Measurements from ENCODE around the gene IL31. TPM values are rescaled to one million over a fixed set of nuclear protein-coding genes. Genes with fewer than 3 reads are reported as not detected.

Gene IL31
- total and polyA plus RNA-seq, 4 donors, result not detected

DNA sequence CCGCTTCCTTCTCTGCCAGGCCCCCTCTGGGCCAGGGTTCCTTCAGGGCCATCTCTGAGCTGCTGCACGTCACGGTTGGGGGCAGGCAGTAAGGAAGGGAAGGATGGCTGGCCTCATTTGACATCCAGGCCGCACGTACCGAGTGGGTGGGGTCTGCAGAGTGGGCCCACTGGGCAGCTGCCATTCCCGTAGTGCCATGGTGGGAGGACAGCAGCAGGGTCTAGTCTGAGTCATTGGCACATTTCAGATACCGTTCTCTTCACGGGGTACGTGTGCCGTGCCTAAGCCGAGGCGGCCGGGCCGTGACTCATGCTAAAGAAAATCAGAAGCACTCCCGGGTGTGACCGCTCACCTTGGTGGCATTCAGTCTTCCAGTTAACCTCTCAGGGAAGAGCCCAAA is 43.9 kb downstream of the IL31 start:
- WGBS, 2 donors, result 91 to 95% methylated on average over 17 of the region's 17 CpGs
- Histone ChIP-seq H3K9me3 (ENCODE audit: control insufficient read depth in 4 of 4, insufficient read depth in 3 of 4, low read length in 3 of 4) (no peaks in the 10 kb centered on the region), H3K4me1 (ENCODE audit: control insufficient read depth in 5 of 5, insufficient read depth in 5 of 5, low read length in 5 of 5) (no peaks in the 10 kb centered on the region), H3K27ac (ENCODE audit: low read depth in 1 of 2, low read length in 1 of 2) (no peak overlapping the region), H3K36me3 (ENCODE audit: control insufficient read depth in 4 of 4, insufficient read depth in 4 of 4, low read length in 4 of 4) (peaks cover 14 to 60% (median 43%) of the 10 kb centered on the region in 4 donors), H3K27me3 (ENCODE audit: control insufficient read depth in 3 of 3, insufficient read depth in 3 of 3, low read length in 2 of 3) (no peaks in the 10 kb centered on the region), H3K9ac (ENCODE audit: insufficient read depth in 1 of 2, low read length in 2 of 2) (no peak overlapping the region), H3K4me3 (no peak overlapping the region)
- no peak for ATAC-seq (ENCODE audit: insufficient read depth, low FRiP score)
- TF ChIP-seq, protein P1, sequence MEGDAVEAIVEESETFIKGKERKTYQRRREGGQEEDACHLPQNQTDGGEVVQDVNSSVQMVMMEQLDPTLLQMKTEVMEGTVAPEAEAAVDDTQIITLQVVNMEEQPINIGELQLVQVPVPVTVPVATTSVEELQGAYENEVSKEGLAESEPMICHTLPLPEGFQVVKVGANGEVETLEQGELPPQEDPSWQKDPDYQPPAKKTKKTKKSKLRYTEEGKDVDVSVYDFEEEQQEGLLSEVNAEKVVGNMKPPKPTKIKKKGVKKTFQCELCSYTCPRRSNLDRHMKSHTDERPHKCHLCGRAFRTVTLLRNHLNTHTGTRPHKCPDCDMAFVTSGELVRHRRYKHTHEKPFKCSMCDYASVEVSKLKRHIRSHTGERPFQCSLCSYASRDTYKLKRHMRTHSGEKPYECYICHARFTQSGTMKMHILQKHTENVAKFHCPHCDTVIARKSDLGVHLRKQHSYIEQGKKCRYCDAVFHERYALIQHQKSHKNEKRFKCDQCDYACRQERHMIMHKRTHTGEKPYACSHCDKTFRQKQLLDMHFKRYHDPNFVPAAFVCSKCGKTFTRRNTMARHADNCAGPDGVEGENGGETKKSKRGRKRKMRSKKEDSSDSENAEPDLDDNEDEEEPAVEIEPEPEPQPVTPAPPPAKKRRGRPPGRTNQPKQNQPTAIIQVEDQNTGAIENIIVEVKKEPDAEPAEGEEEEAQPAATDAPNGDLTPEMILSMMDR (IDR thresholded peaks at IDR 0.05; ENCODE audit: control extremely low read depth, extremely low read depth), result no peak
- DNase-seq, result no peak

DNA sequence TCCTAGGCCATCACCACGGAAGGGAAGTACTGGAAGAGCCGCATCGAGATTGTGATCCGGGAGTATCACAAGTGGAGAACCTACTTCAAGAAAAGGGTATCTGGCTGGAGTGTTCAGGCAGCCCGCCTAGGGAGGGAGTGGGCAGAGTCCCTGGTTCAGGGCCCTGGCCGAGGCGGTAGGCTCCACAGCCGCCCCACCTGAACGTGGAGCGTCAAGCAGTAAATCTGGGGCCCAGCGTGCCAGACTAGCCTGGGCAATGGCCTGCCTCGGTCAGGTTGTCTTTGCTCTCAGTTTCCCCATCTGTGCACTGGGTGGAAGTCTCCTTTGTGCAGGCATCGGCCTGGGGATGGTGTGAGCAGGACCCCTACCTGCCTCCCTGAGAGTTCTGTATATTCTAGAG is 44.9 kb downstream of the IL31 start:
- no peak overlapping the region for H3K9ac ChIP-seq (ENCODE audit: insufficient read depth in 1 of 2, low read length in 2 of 2)
- H3K27me3 ChIP-seq (ENCODE audit: control insufficient read depth in 3 of 3, insufficient read depth in 3 of 3, low read length in 2 of 3), result no peaks in the 10 kb centered on the region
- no peak overlapping the region for H3K4me3 ChIP-seq
- peaks cover 14 to 57% (median 39%) of the 10 kb centered on the region in 4 donors for H3K36me3 ChIP-seq (ENCODE audit: control insufficient read depth in 4 of 4, insufficient read depth in 4 of 4, low read length in 4 of 4)
- no peak overlapping the region for H3K27ac ChIP-seq (ENCODE audit: low read depth in 1 of 2, low read length in 1 of 2)
- ATAC-seq (ENCODE audit: insufficient read depth, low FRiP score), result no peak
- H3K9me3 ChIP-seq (ENCODE audit: control insufficient read depth in 4 of 4, insufficient read depth in 3 of 4, low read length in 3 of 4), result no peaks in the 10 kb centered on the region
- TF ChIP-seq, protein P1 (IDR thresholded peaks at IDR 0.05; ENCODE audit: control extremely low read depth, extremely low read depth), result no peak
- no peaks in the 10 kb centered on the region for H3K4me1 ChIP-seq (ENCODE audit: control insufficient read depth in 5 of 5, insufficient read depth in 5 of 5, low read length in 5 of 5)
- WGBS, 2 donors, result 95 to 98% methylated on average over 13 of the region's 13 CpGs
- no peak for DNase-seq

- Histone ChIP-seq H3K9me3 (ENCODE audit: control insufficient read depth in 4 of 4, insufficient read depth in 3 of 4, low read length in 3 of 4) (no peaks in the 10 kb centered on the region), H3K27ac (ENCODE audit: low read depth in 1 of 2, low read length in 1 of 2) (no peak overlapping the region), H3K9ac (ENCODE audit: insufficient read depth in 1 of 2, low read length in 2 of 2) (no peak overlapping the region), H3K27me3 (ENCODE audit: control insufficient read depth in 3 of 3, insufficient read depth in 3 of 3, low read length in 2 of 3) (no peaks in the 10 kb centered on the region), H3K36me3 (ENCODE audit: control insufficient read depth in 4 of 4, insufficient read depth in 4 of 4, low read length in 4 of 4) (peaks cover 14 to 53% (median 38%) of the 10 kb centered on the region in 4 donors), H3K4me1 (ENCODE audit: control insufficient read depth in 5 of 5, insufficient read depth in 5 of 5, low read length in 5 of 5) (peaks cover 0 to 4% (median 0%) of the 10 kb centered on the region in 5 donors), H3K4me3 (no peak overlapping the region)
- TF ChIP-seq, protein P1 (IDR thresholded peaks at IDR 0.05; ENCODE audit: control extremely low read depth, extremely low read depth), result no peak
- ATAC-seq (ENCODE audit: insufficient read depth, low FRiP score), result no peak
- WGBS, 2 donors, result 91 to 95% methylated on average over 5 of the region's 5 CpGs
- DNase-seq, result no peak
Observed at GRCh38 chr12:122128481-122128880, 45.5 kb downstream of the IL31 start.

GRCh38 chr12:122127839-122128238 is 46.2 kb downstream of the IL31 start:
- H3K27me3 ChIP-seq (ENCODE audit: control insufficient read depth in 3 of 3, insufficient read depth in 3 of 3, low read length in 2 of 3), result no peaks in the 10 kb centered on the region
- TF ChIP-seq, protein P1 (IDR thresholded peaks at IDR 0.05; ENCODE audit: control extremely low read depth, extremely low read depth), result no peak
- no peak overlapping the region for H3K9ac ChIP-seq (ENCODE audit: insufficient read depth in 1 of 2, low read length in 2 of 2)
- ATAC-seq (ENCODE audit: insufficient read depth, low FRiP score) (no peak), DNase-seq (no peak)
- H3K4me3 ChIP-seq, result no peak overlapping the region
- peaks cover 0 to 6% (median 0%) of the 10 kb centered on the region in 5 donors for H3K4me1 ChIP-seq (ENCODE audit: control insufficient read depth in 5 of 5, insufficient read depth in 5 of 5, low read length in 5 of 5)
- WGBS, 2 donors, result 92 to 93% methylated on average over 12 to 13 of the region's 13 CpGs
- peaks cover 12 to 46% (median 35%) of the 10 kb centered on the region in 4 donors for H3K36me3 ChIP-seq (ENCODE audit: control insufficient read depth in 4 of 4, insufficient read depth in 4 of 4, low read length in 4 of 4)
- H3K9me3 ChIP-seq (ENCODE audit: control insufficient read depth in 4 of 4, insufficient read depth in 3 of 4, low read length in 3 of 4), result no peaks in the 10 kb centered on the region
- no peak overlapping the region for H3K27ac ChIP-seq (ENCODE audit: low read depth in 1 of 2, low read length in 1 of 2)

Measured in lung (tissue), 12 donors.